Spleen (tissue), 7 donors: ENCODE data around the gene WDR86.
A peak's percentile ranks its signal among the peaks of the same experiment; 100 is the strongest.

Source experiments
- POLR2AphosphoS5 ChIP-seq, 3 donors: sonication (generic); formaldehyde crosslinking; IDR thresholded peaks; one replicate each; pipeline ENCODE4 v1.5.1; 2017; ENCODE audit warnings: antibody characterized with exemption in 3 of 3
- TF ChIP-seq, protein P1 (sequence below), 11 experiments: fragments of 200-600 bp in 7 of 11; fragments of 450-650 bp in 4 of 11; sonication (generic) in 4 of 11; IDR thresholded peaks in 8 of 11; conservative IDR thresholded peaks in 3 of 11; 1 replicate in 7 of 11; 2 replicates in 4 of 11; pipeline versions ENCODE4 v1.4.0 to v1.8.0; 2016 to 2021; ENCODE audit warnings: antibody characterized with exemption in 11 of 11, inconsistent platforms in 4 of 11, mild to moderate bottlenecking in 1 of 11
- donor health status: DM: no; HTN: no; CAD: no; lungs with moderate emphysema.
- donor health status: DM: no; HTN: no; CAD: no.
- donor health status: DM: no; HTN: no; CAD: no.

DNA sequence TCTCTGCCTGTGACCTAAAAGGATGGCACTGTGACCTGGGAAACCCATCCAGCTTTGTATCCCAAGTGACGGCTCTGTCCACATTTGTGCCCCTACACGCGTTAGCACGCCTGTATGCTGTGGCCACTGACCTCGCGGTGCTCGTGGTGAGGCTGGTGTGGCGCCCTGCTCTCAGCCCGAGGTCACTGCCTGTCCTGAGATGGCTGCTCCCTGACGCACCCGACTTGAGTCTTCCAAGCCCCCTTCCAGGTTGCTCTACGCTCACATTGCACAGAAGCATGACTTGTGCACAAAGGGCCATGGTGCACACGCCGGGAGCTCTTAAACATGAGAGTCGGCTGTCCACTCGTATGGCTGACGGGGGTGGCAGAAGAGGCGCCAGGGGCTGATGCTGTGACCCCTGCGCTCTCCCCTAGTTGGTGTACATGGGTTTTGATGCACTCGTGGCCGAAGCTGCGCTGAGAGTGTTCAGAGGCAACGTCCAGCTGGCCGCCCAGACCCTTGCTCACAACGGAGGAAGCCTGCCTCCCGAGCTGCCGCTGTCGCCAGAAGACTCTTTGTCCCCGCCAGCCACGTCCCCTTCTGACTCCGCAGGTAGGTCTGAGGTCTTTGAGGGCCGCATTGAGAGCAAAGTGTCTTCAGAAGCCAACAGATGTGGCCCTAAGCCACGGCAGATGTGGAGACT, 33.5 kb downstream of the WDR86 start:
- TF ChIP-seq POLR2AphosphoS5 (IDR thresholded peaks at IDR 0.05), result peak in 2 of 3 donors; percentile 7 to 46
- TF ChIP-seq, protein P1, sequence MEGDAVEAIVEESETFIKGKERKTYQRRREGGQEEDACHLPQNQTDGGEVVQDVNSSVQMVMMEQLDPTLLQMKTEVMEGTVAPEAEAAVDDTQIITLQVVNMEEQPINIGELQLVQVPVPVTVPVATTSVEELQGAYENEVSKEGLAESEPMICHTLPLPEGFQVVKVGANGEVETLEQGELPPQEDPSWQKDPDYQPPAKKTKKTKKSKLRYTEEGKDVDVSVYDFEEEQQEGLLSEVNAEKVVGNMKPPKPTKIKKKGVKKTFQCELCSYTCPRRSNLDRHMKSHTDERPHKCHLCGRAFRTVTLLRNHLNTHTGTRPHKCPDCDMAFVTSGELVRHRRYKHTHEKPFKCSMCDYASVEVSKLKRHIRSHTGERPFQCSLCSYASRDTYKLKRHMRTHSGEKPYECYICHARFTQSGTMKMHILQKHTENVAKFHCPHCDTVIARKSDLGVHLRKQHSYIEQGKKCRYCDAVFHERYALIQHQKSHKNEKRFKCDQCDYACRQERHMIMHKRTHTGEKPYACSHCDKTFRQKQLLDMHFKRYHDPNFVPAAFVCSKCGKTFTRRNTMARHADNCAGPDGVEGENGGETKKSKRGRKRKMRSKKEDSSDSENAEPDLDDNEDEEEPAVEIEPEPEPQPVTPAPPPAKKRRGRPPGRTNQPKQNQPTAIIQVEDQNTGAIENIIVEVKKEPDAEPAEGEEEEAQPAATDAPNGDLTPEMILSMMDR (IDR thresholded peaks at IDR 0.05 in 8 of 11, conservative IDR thresholded peaks at IDR 0.05 in 3 of 11), result no peak
